ENCODE results near the gene RASGRP3.

DNA sequence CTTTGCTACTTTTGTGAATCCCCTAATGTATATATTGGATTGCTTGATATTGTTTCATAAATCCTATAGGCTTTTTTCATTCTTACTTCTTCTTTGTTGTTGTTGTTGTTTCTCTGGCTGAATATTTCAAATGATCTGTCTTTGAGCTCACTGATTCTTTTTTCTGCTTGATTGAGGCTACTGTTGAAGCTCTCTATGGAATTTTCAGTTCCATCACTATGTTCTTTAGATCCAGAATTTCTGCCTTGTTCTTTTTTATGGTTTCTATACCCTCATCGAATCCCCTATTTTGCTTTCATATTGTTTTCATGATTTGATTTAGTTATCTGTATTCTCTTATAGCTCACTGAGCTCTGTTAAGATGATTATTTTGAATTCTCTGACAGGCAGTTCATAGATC lies 24.6 kb upstream of the RASGRP3 start:
- no peak for TF ChIP-seq CTCF (IDR thresholded peaks at IDR 0.05)
- no peak for TF ChIP-seq EP300 (IDR thresholded peaks at IDR 0.05)
- TF ChIP-seq POLR2A (IDR thresholded peaks at IDR 0.05; ENCODE audit: low read depth) = no peak
